G401 (cell line): Measurements from ENCODE around the gene WBP1. TPM values are rescaled to one million over a fixed set of nuclear protein-coding genes. Genes with fewer than 3 reads are reported as not detected.
A peak's percentile ranks its signal among the peaks of the same experiment; 100 is the strongest.
"Not testable (repeated sequence)": the region's sequence is repeated elsewhere in the genome, so short reads cannot be mapped to it uniquely, and the experiment has no call there.

Source experiments
- DNase-seq: peaks from one replicate; pipeline ENCODE4 v3.0.0-alpha.2; 2015; ENCODE audit warnings: low spot score
- in situ Hi-C: cut with HindIII; loops from 2 replicates; pipeline ENCODE4 v1.10.0; 2016; ENCODE audit warnings: low sequenced_read_pairs, mixed read lengths
- total RNA-seq: library from RNA; depleted of rRNA; stranded (reverse); fragments of >200 nt; shearing (Covaris generic); gene quantifications from 2 replicates; pipeline ENCODE4 v1.2.3, GENCODE V29; 2014

Gene WBP1
- total RNA-seq, 1 experiment from 2014 or later: 72.2 TPM

- no peak for DNase-seq
- in situ Hi-C loops: no loop called here
These were observed 13.5 kb upstream of the WBP1 start for GRCh38 chr2:74444498-74445318.

GRCh38 chr2:74447230-74447999 lies 10.8 kb upstream of the WBP1 start:
- no peak for DNase-seq
- in situ Hi-C loops: no loop called here

- in situ Hi-C loops: no loop called here
- DNase-seq: no peak
These were observed 9.5 kb upstream of the WBP1 start for GRCh38 chr2:74448771-74449170.

- in situ Hi-C loops: no loop called here
- no peak for DNase-seq
These were observed 7.6 kb upstream of the WBP1 start for GRCh38 chr2:74450570-74451190.

- peak; percentile 97 for DNase-seq
- in situ Hi-C loops: no loop called here
These were observed 3.4 kb upstream of the WBP1 start, which contains the start of gene INO80B for GRCh38 chr2:74454654-74455511. TSS of gene INO80B (plus strand) at chr2:74455087. CDS start at chr2:74455117, 30 bp downstream.

- in situ Hi-C loops: no loop called here
- DNase-seq: no peak
These were observed 1.1 kb upstream of the WBP1 start for GRCh38 chr2:74457129-74457548.

GRCh38 chr2:74457549-74458131 lies 598 bp upstream of the WBP1 start:
- peak; percentile 63 for DNase-seq

GRCh38 chr2:74458938-74459363 lies 713 bp downstream of the WBP1 start:
- in situ Hi-C loops: no loop called here
- no peak for DNase-seq

More at GRCh38 chr2:74457549-74458131, 598 bp upstream of the WBP1 start:
- in situ Hi-C loops: no loop called here

- in situ Hi-C loops: not testable (repeated sequence)
These were observed 1.4 kb downstream of the WBP1 start for GRCh38 chr2:74459503-74460118.

GRCh38 chr2:74460187-74460586 lies 1.9 kb downstream of the WBP1 start:
- in situ Hi-C loops: not testable (repeated sequence)

More at GRCh38 chr2:74459503-74460118, 1.4 kb downstream of the WBP1 start:
- DNase-seq: not testable (repeated sequence)

GRCh38 chr2:74461187-74462053 lies 3.2 kb downstream of the WBP1 start:
- DNase-seq: no peak
- in situ Hi-C loops: no loop called here

More at GRCh38 chr2:74460187-74460586, 1.9 kb downstream of the WBP1 start:
- not testable (repeated sequence) for DNase-seq

- in situ Hi-C loops: no loop called here
- no peak for DNase-seq
These were observed 4.0 kb downstream of the WBP1 start for GRCh38 chr2:74462054-74462785.

- in situ Hi-C loops: no loop called here
These were observed 4.5 kb downstream of the WBP1 start for GRCh38 chr2:74462786-74463105.

GRCh38 chr2:74464406-74464805 lies 6.2 kb downstream of the WBP1 start:
- in situ Hi-C loops: no loop called here
- no peak for DNase-seq

More at GRCh38 chr2:74462786-74463105, 4.5 kb downstream of the WBP1 start:
- no peak for DNase-seq

GRCh38 chr2:74470742-74471141 lies 12.5 kb downstream of the WBP1 start:
- DNase-seq, in situ Hi-C loops: not testable (repeated sequence)

GRCh38 chr2:74471332-74472065 lies 13.3 kb downstream of the WBP1 start:
- in situ Hi-C loops: no loop called here
- no peak for DNase-seq
